GM12892 (cell line): Measurements from ENCODE around the gene DAB2IP.

Source experiments
- POLR2A ChIP-seq: IDR thresholded peaks from 2 replicates; pipeline ENCODE4 v1.6.1; 2011; ENCODE audit warnings: low read depth, low read length, control low read depth
- POLR2AphosphoS5 ChIP-seq: IDR thresholded peaks from 2 replicates; pipeline ENCODE4 v1.6.1; 2011; ENCODE audit warnings: low read depth, low read length, control low read depth
- TAF1 ChIP-seq: IDR thresholded peaks from 2 replicates; pipeline ENCODE4 v1.6.1; 2011; ENCODE audit warnings: low read depth, mild to moderate bottlenecking, control low read depth, low read length, borderline replicate concordance

GRCh38 chr9:121753802-121754654, 102.6 kb downstream of the DAB2IP start:
- no peak for TF ChIP-seq POLR2A
- TF ChIP-seq POLR2AphosphoS5, result no peak
- TF ChIP-seq TAF1, result no peak
